HG03571 (cell line): ENCODE measurements around the gene RGP1.

Source experiments
- ATAC-seq: cut with Tn5 transposase; IDR thresholded peaks from one replicate; pipeline ENCODE4 v1.9.1; 2021; ENCODE audit not compliant: unreplicated experiment

Gene RGP1

DNA sequence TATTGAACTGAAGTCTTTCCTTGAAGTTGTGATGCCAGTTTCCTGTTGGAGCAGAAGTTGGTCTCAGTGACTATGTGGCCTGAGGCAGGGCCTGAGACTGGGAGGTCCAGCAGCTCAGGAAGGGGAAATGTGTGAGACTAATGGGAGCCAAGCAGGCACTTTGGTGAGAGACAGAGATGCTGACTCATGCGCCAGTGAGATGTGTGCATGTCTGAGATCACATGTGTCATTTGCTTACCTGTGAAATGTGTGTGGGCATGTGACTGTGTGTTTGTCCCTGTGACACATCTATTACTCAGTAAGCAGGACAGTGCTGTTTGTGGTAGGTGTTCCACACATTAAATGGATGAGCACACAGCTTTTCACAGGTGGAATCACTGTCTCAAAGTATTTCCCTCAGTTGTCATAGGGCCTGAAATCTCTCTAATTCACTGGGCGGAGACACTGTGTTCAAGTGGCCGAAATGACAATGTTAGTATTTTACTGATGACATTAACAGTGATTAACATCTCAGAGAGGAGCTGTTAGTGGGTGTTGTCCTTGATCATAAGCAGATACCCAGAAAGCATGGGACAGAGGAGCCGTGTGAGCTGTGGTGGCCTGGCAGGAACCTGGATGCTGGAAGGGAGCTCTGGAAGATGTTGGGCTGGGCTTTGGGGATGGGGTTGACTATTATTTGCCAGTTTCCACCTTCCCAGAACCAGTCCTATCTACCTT lies 49.7 kb downstream of the RGP1 start:
- ATAC-seq, result no peak

DNA sequence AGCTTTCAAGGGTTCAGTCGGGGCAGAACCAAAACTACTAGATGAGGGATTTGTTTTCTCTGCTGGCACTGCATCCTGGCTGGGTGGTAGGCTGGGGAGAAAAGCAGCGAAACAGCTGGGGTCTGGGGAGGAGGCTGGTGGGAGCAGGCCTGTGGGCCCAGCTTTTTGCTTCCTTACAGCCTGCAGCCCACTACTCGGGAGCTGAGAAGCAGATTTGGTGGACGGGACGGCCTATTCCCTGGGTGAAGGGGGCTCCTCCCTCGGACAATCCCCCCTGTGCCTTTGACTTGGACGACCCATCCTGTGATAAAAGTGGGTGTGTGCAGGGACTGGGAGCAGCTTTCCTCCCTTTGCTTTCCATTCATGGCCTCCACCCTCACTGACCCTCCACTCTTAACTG lies 51.4 kb downstream of the RGP1 start:
- ATAC-seq, result no peak

DNA sequence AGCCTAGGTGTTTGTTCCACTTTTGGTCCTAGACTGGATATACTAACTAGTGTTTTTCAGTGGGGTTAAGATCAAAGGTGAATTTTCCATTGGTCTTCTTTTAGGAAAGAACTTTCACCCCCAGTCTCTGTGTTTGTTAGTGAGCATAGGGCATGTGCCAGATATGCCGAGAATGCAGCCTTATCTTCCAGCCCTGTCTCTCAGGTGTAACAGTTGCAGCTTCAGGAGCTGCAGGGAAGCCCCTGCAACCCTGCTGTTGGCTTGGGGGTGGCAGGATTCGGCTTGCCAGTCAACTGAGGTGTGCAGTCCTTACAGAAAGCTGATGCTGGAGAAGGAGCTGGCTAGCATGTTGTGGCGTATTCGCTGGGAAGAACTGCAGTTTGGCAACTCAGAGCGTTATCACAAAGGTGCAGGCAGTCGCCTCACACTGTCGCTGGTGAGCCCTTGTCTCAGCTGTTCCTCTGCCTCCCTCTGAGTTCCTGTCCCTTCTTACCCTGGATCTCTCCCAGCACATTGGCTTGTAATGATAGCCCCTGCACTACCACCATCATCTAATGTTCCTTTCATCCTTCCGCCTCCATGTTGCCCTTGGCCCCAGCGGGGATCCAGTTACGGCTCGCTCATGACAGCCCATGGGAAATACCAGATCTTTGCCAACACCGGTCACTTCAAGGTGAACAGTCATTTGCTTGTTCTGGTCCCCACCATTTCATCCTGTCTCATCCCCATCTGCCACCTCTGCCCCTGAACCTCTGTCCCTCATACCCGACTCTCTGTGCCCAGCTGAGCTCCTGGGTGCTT lies 52.4 kb downstream of the RGP1 start:
- no peak for ATAC-seq

- no peak for ATAC-seq
Observed at GRCh38 chr9:35806101-35806500, 57.0 kb downstream of the RGP1 start.
